HG03135 (cell line): ENCODE results near the gene RAG2.
A peak's percentile ranks its signal among the peaks of the same experiment; 100 is the strongest.

Experiments used
- ATAC-seq: cut with Tn5 transposase; IDR thresholded peaks from one replicate; pipeline ENCODE4 v1.9.1; 2021; ENCODE audit warnings: mild to moderate bottlenecking, moderate library complexity; ENCODE audit not compliant: unreplicated experiment

Gene RAG2

GRCh38 chr11:36598051-36598450, at the start of gene RAG2:
RAG2 (minus strand) TSS chr11:36598236; CDS start chr11:36594168, 4,068 bp downstream.
- no peak for ATAC-seq

- no peak for ATAC-seq
These were observed 40.5 kb upstream of the RAG2 start for GRCh38 chr11:36638556-36638955.

- ATAC-seq = no peak
These were observed 37.2 kb upstream of the RAG2 start for GRCh38 chr11:36635066-36635862.

- peak; percentile 77 for ATAC-seq
These were observed 33.7 kb upstream of the RAG2 start for GRCh38 chr11:36631774-36632173.

- ATAC-seq = no peak
These were observed 30.8 kb upstream of the RAG2 start for GRCh38 chr11:36628765-36629244.

- no peak for ATAC-seq
These were observed 30.1 kb upstream of the RAG2 start for GRCh38 chr11:36628141-36628540.

- no peak for ATAC-seq
These were observed 29.4 kb upstream of the RAG2 start for GRCh38 chr11:36627471-36627870.

GRCh38 chr11:36627006-36627405, 29.0 kb upstream of the RAG2 start:
- no peak for ATAC-seq

GRCh38 chr11:36623494-36623893, 25.5 kb upstream of the RAG2 start:
- ATAC-seq = no peak

- ATAC-seq = no peak
These were observed 24.5 kb upstream of the RAG2 start for GRCh38 chr11:36622431-36623136.

GRCh38 chr11:36620246-36620645, 22.2 kb upstream of the RAG2 start:
- no peak for ATAC-seq

GRCh38 chr11:36619502-36619901, 21.5 kb upstream of the RAG2 start:
- ATAC-seq = no peak

GRCh38 chr11:36618363-36619047, 20.5 kb upstream of the RAG2 start:
- ATAC-seq = no peak

- ATAC-seq = no peak
These were observed 19.7 kb upstream of the RAG2 start for GRCh38 chr11:36617543-36618362.

- ATAC-seq = no peak
These were observed 17.8 kb upstream of the RAG2 start for GRCh38 chr11:36615826-36616225.

- no peak for ATAC-seq
These were observed 11.3 kb upstream of the RAG2 start for GRCh38 chr11:36609383-36609782.

GRCh38 chr11:36608491-36609199, 10.6 kb upstream of the RAG2 start:
- ATAC-seq = no peak

GRCh38 chr11:36605221-36606216, 7.5 kb upstream of the RAG2 start:
- ATAC-seq = peak; percentile 74

GRCh38 chr11:36602135-36602534, 4.1 kb upstream of the RAG2 start:
- no peak for ATAC-seq
